GM12874 (cell line): ENCODE data around the gene RTN3.

Experiments
- CTCF ChIP-seq: IDR thresholded peaks from 2 replicates; pipeline ENCODE4 v1.5.1; 2011; ENCODE audit warnings: low read depth, mild to moderate bottlenecking, control low read depth, low read length, moderate library complexity; ENCODE audit not compliant: insufficient read depth

The RTN3 gene

DNA sequence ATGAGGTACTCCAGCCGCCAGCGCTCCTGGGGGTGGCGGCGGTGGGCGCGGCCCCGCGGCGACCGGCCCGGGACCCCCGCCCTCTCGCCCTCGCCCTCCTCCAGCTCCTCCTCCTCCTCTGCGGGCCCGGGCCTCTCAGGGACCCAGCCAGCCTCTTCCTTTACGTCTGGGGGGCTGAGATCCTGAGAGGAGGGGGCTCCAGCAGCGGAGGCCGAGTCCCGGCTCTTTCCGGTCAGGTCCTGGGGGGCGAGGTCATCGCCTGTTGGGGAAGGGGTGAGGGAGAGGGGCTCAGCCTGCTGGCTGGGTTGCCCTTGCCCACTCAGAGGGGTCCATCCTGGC, 83.0 kb downstream of the RTN3 start:
- no peak for TF ChIP-seq CTCF

DNA sequence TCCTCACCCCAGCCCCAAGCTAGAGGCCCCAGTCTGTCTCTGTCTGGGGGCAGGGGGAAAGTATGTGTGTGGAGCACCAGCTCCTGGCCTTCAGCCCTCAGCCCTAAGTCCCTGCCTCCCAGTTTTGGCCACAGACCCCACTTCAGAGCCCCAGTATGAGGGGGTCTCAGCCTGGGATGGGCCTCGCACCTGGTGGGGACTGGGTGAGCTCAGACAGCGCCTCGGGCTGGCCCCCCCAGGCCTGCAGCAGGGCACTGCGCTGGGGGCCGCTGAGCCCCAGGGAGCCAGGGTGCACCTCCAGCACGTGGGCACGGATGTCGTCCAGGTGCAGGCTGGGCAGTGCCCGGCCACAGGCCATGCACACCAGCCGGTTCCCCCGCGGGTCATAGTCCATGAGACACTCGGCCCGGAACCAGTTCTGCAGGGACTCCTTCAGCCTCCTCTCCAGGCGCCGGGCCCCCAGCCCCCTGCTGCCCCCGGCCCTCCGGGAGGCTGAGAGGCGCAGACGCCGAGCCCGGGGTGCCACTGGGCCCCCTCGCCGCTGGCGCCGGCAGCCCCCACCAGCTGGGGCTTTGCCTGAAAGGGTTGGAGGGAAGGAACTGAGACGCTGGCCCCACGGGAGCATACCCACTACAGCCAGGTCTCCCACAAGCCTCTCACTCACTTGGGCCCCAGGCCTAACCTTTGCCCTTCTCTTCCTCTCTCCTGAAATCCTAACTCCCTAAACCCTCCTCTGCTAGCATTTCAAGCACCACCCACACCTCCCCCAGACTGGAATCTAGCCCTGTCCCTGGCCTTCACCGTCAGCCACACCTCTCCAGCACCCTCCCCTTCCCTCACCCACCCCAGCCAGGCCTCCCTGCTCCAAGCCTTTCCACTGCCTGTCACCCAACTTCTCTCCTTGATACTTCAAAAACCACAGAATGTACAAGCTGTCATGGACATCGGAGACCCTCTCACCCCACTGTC, 83.7 kb downstream of the RTN3 start:
- TF ChIP-seq CTCF: no peak

DNA sequence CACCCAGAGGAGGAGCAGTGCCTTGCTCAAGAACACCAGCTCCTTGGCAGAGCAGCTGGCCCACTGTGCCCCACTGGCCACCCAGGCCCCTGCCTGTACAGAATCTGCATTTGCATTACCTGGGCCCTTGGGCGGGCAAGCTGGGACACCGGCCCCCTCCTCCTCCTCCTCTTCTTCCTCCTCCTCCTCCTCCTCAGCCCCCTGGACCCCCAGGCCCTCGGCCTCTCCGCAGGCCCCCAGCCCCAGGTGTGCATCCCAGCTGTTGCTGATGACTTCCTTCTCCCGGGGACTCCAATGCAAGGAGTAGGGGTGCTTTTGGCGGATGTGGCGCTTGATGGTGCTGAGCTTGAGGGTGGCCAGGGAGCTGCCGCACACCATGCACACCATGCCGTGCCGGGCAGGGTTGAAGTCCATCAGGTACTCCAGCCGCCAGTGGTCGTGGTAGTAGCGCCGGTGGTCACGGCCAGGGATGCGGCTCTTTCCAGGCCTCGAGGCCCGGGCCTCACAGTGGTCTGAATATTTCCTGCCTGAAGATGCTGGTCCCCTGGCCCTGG, 84.5 kb downstream of the RTN3 start:
- no peak for TF ChIP-seq CTCF

DNA sequence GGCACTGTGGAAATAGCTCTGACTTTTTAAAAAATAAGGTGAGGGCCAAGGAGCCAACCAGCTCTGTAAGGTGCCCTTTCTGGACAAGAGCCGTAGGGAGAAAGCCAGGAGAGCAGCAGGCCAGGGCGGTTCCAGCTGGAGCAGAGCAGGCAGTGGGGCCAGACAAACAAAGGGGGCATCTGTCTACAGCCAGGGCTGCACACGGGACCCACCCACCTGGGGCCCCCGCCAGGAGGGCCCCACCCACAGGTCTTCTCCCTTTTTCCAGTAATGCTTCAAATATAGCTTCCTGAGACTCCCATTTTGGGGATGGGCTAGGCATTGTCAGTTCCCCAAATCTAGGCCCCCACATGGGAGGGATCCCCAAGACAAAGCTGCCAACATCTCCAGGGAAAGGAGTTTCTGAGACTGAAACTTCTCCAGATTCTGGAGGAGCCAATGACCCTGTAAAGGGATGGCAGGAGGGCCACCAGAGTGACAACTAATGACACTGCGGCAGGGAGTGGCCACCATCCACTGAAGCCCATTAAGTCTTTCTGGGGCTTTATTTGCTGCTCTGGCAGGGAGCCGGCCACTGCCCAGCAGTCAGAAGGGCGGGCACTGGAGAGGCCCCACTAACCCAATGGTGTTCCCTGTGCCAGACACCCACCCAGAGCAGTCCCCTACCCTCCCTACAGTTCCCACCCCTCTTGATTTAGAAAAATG, 85.4 kb downstream of the RTN3 start:
- no peak for TF ChIP-seq CTCF

- no peak for TF ChIP-seq CTCF
These were observed 85.9 kb downstream of the RTN3 start for GRCh38 chr11:63767267-63767564.

- no peak for TF ChIP-seq CTCF
These were observed 86.4 kb downstream of the RTN3 start for GRCh38 chr11:63767565-63768236.
